Peyer's patch (tissue), 4 donors: ENCODE measurements around the gene CHIC1. TPM values are rescaled to one million over a fixed set of nuclear protein-coding genes. Genes with fewer than 3 reads are reported as not detected.
"Not testable (repeated sequence)": the region's sequence is repeated elsewhere in the genome, so short reads cannot be mapped to it uniquely, and the experiment has no call there.

Experiments used
- DNase-seq, 3 donors: peaks; one replicate each; pipeline ENCODE4 v3.0.0-alpha.2; 2017 to 2019
- H3K27ac ChIP-seq, 4 donors: fragments of 200-600 bp; sonication (generic); one replicate each; pipeline ENCODE4 v1.5.1; 2016 to 2019
- H3K27me3 ChIP-seq, 2 donors: fragments of 200-600 bp; sonication (generic); one replicate each; pipeline ENCODE4 v1.5.1; 2019
- H3K36me3 ChIP-seq, 3 donors: fragments of 200-600 bp; sonication (generic); one replicate each; pipeline ENCODE4 v1.5.1; 2016 to 2019
- H3K4me1 ChIP-seq, 4 donors: fragments of 200-600 bp; sonication (generic); one replicate each; pipeline ENCODE4 v1.5.1; 2016 to 2019
- H3K4me3 ChIP-seq, 4 donors: fragments of 200-600 bp; sonication (generic); 1 replicate in 3 of 4; 2 replicates in 1 of 4; pipeline ENCODE4 v1.5.1; 2016 to 2019; ENCODE audit warnings: mild to moderate bottlenecking in 1 of 4
- H3K9me3 ChIP-seq, 4 donors: fragments of 200-600 bp; sonication (generic); one replicate each; pipeline ENCODE4 v1.5.1; 2016 to 2019; ENCODE audit warnings: mild to moderate bottlenecking in 1 of 4
- POLR2A ChIP-seq, 2 donors: fragments of 450-650 bp; IDR thresholded peaks; one replicate each; pipeline ENCODE4 v1.5.1; 2017; ENCODE audit warnings: antibody characterized with exemption in 2 of 2, mild to moderate bottlenecking in 2 of 2, moderate library complexity in 2 of 2
- total RNA-seq, 4 donors: library from RNA; depleted of rRNA; stranded (reverse); fragments of >200 nt; gene quantifications; one replicate each; pipeline ENCODE4 v1.1.0, GENCODE V29; 2016
- TF ChIP-seq, protein P1 (sequence below), 6 experiments: fragments of 450-650 bp in 4 of 6; fragments of 200-600 bp in 2 of 6; sonication (generic) in 1 of 6; IDR thresholded peaks; one replicate each; pipeline ENCODE4 v1.5.1; 2017 to 2019; ENCODE audit warnings: antibody characterized with exemption in 6 of 6, mild to moderate bottlenecking in 3 of 6, moderate library complexity in 1 of 6

CHIC1 gene
- 10 to 100 TPM in 1 of 4 donors, 1 to 10 TPM in 3; 5.0 to 14.5 (median 7.5) TPM for total RNA-seq

DNA sequence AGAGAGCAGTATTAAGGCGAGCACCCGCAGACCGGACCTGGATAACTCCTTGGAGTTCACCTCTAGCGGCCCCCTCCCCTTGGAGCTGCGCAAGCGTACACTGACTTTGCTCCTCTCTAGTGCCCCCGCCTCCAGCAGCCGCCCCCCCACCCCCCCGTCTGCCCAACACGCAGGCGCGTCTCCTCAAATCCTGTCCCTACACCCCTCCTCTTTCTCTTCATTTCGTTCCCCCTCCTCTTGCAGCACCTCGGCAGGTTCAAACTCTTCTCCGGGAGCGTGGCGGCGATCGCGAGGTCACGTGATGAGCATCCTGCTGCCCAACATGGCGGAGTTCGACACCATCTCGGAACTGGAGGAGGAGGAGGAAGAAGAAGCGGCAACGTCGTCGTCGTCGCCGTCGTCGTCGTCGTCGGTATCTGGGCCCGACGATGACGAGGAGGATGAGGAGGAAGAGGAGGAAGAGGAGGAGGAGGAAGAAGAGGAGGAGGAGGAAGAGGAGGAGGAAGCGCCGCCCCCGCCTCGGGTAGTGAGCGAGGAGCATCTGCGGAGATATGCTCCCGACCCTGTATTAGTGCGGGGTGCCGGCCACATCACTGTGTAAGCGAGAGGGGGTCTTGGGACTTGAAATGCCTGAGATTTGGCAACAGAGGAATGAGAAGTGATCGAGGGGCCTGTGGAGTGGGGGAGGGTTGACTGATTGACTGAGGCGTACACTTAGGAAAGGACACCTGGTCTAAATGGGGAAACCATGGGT is at the start of gene CHIC1:
CHIC1 (plus strand) TSS at position 214 of the 754 bp plus-strand sequence; CDS start at position 302, 88 bp downstream.
- peak within 1 kb of the TSS; percentile 75 to 86 (median 80) for H3K27ac ChIP-seq
- peak within 1 kb of the TSS; percentile 47 to 69 (median 58) for H3K4me3 ChIP-seq
- H3K4me1 ChIP-seq, result no peaks in the 10 kb centered on the region
- H3K36me3 ChIP-seq, result no peaks in the 10 kb centered on the region
- H3K27me3 ChIP-seq, result no peaks in the 10 kb centered on the region
- peak; percentile 59 to 84 (median 74) for DNase-seq
- no peak for TF ChIP-seq POLR2A (IDR thresholded peaks at IDR 0.05)
- TF ChIP-seq, protein P1, sequence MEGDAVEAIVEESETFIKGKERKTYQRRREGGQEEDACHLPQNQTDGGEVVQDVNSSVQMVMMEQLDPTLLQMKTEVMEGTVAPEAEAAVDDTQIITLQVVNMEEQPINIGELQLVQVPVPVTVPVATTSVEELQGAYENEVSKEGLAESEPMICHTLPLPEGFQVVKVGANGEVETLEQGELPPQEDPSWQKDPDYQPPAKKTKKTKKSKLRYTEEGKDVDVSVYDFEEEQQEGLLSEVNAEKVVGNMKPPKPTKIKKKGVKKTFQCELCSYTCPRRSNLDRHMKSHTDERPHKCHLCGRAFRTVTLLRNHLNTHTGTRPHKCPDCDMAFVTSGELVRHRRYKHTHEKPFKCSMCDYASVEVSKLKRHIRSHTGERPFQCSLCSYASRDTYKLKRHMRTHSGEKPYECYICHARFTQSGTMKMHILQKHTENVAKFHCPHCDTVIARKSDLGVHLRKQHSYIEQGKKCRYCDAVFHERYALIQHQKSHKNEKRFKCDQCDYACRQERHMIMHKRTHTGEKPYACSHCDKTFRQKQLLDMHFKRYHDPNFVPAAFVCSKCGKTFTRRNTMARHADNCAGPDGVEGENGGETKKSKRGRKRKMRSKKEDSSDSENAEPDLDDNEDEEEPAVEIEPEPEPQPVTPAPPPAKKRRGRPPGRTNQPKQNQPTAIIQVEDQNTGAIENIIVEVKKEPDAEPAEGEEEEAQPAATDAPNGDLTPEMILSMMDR (IDR thresholded peaks at IDR 0.05), result no peak
- no peaks in the 10 kb centered on the region for H3K9me3 ChIP-seq

DNA sequence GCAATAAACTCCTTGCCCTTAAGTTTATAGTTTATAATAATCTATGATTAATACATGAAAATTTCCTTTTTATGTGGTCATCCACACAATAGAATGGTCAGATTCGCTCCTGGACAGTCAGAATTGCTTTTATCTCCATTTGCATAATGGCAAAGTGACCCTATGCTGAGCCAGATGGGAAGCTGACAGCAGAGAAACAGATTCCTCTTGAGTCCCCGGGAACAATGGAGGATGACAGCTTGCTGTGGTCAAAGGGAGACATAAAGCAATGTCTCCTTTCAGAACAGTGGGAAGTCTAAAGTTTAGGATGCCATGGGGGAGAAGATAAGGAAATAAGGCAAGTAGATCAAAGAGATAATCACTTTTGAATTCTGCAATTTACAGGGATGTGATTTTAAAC is 40.2 kb upstream of the CHIC1 start:
- not testable (repeated sequence) for H3K9me3 ChIP-seq, H3K4me3 ChIP-seq, H3K27me3 ChIP-seq, H3K36me3 ChIP-seq, H3K27ac ChIP-seq, H3K4me1 ChIP-seq, DNase-seq

DNA sequence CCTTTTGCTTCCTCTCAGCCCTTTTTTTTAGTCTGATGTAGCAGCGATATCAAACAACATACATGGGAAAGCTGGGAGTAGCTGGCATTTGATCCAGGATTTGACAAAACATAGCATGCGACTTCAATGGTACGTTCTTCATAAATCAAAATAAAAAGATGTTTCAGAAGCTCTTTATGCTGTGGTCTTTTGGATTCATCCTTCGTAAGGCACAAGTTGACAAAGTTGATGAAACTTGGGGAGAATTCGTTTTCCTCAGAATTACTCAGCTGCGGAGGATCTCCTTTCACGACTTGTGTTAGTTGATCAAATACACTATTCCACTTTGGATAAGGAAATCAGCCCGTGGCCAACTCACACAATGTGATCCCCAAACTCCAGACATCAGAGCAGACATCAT is 38.1 kb upstream of the CHIC1 start:
- Histone ChIP-seq H3K9me3 (no peaks in the 10 kb centered on the region), H3K4me3 (no peak overlapping the region), H3K27me3 (no peaks in the 10 kb centered on the region), H3K27ac (no peak overlapping the region), H3K4me1 (no peaks in the 10 kb centered on the region), H3K36me3 (no peaks in the 10 kb centered on the region)
- TF ChIP-seq POLR2A (IDR thresholded peaks at IDR 0.05), result no peak
- TF ChIP-seq, protein P1 (IDR thresholded peaks at IDR 0.05), result no peak
- DNase-seq, result no peak

DNA sequence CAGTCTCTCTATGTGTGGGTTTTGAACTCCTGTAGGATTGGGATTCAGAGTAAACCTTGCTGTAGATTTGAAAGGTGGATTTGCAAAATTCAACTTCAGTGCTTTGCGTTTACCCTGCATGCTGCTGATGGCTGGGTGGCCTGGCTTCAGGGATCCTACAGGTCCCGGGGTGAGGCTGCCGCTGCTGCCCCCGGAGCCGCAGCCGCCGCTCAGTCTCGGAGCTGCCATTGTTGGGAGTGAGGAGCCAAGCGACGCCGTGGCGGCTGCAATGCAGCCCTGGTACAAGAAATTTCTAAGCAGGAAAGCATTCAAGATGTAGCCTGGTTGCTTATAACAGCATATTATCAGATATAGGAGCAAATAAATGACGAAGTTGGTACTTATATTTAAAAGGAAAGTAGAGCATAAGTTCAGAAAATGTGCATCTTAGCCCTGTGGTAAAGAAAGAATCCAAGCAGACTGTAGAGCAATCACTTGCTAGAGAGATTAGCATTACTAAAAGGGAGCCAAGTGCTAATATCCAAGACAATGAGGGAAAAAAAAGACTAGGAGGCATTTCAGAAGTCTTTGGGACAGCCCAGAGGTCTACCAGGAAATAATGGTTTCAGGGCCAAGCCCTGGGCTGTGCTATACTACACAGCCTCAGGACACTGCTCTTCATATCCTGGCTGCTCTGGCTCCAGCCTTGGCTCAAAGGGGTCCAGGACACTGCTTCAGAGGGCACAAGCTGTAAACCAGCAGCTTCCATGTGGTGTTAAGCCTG is 36.9 kb upstream of the CHIC1 start:
- no peaks in the 10 kb centered on the region for H3K36me3 ChIP-seq
- DNase-seq, result no peak
- H3K27ac ChIP-seq, result no peak overlapping the region
- H3K4me1 ChIP-seq, result no peaks in the 10 kb centered on the region
- H3K9me3 ChIP-seq, result no peaks in the 10 kb centered on the region
- no peak overlapping the region for H3K4me3 ChIP-seq
- H3K27me3 ChIP-seq, result no peaks in the 10 kb centered on the region
- TF ChIP-seq POLR2A (IDR thresholded peaks at IDR 0.05), result no peak
- TF ChIP-seq, protein P1 (IDR thresholded peaks at IDR 0.05), result no peak

DNA sequence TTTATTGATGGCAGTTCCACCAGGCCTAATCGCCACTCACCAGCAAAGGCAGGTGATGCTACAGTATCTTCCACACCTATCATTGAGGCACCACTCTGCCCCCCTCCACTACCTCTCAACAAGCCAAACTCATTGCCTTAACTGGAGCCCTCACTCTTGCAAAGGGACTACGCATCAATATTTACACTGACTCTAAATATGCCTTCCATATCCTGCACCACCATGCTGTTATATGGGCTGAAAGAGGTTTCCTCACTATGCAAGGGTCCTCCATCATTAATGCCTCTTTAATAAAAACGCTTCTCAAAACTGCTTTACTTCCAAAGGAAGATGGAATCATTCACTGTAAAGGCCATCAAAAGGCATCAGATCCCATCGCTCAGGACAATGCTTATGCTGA is 31.3 kb upstream of the CHIC1 start:
- not testable (repeated sequence) for H3K4me3 ChIP-seq, H3K27ac ChIP-seq, H3K27me3 ChIP-seq, H3K36me3 ChIP-seq, DNase-seq, H3K4me1 ChIP-seq, H3K9me3 ChIP-seq

DNA sequence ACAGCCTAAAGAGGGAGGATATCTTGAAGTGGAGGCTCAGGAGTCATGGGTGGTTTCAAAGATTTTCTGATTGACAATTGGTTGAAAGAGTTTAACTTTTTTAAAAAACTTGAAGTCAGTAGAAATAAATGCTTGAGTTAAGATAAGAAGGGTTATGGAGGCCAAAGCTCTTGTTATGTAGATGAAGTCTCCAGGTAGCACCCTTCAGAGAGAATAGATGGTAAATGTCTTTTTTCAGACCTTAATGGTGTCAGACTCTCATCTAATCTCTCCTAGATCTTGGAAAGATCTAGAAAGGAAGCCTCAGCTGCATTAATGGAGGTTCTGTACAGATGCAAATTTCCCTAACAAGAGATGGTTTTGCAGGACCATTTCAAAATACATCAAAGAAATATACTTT is 6.8 kb upstream of the CHIC1 start:
- H3K9me3 ChIP-seq, result no peaks in the 10 kb centered on the region
- H3K4me1 ChIP-seq, result no peaks in the 10 kb centered on the region
- H3K27me3 ChIP-seq, result no peaks in the 10 kb centered on the region
- DNase-seq, result no peak
- no peaks in the 10 kb centered on the region for H3K36me3 ChIP-seq
- no peak overlapping the region for H3K27ac ChIP-seq
- no peak overlapping the region for H3K4me3 ChIP-seq
- TF ChIP-seq POLR2A (IDR thresholded peaks at IDR 0.05), result no peak
- TF ChIP-seq, protein P1 (IDR thresholded peaks at IDR 0.05), result no peak
